IMR-90 (cell line): Measurements from ENCODE around the gene PRSS56.

Source experiments
- CEBPB ChIP-seq: IDR thresholded peaks from 2 replicates; pipeline ENCODE4 v1.6.1; 2012; ENCODE audit warnings: low read depth, low read length, improper control_type of control experiment
- CHD1 ChIP-seq: IDR thresholded peaks from 2 replicates; pipeline ENCODE4 v1.6.1; 2012; ENCODE audit warnings: low read depth, low read length, improper control_type of control experiment
- CTCF ChIP-seq: conservative IDR thresholded peaks from 2 replicates; pipeline ENCODE4 v1.5.1; 2012; ENCODE audit warnings: mild to moderate bottlenecking, low read depth, low read length, improper control_type of control experiment
- FOS ChIP-seq: fragments of 150-350 bp; IDR thresholded peaks from 2 replicates; pipeline ENCODE4 v1.6.1; 2016; ENCODE audit warnings: low read depth, low read length
- MAFK ChIP-seq: IDR thresholded peaks from 2 replicates; pipeline ENCODE4 v1.6.1; 2012; ENCODE audit warnings: low read depth, low read length, improper control_type of control experiment
- MAZ ChIP-seq: IDR thresholded peaks from 2 replicates; pipeline ENCODE4 v1.6.1; 2012; ENCODE audit warnings: low read depth, mild to moderate bottlenecking, low read length, improper control_type of control experiment, moderate library complexity, borderline replicate concordance
- MXI1 ChIP-seq: IDR thresholded peaks from 2 replicates; pipeline ENCODE4 v1.6.1; 2012; ENCODE audit warnings: low read depth, mild to moderate bottlenecking, low read length, moderate library complexity, borderline replicate concordance
- POLR2A ChIP-seq: IDR thresholded peaks from 2 replicates; pipeline ENCODE4 v1.6.1; 2012; ENCODE audit warnings: mild to moderate bottlenecking, low read depth, low read length
- RAD21 ChIP-seq: IDR thresholded peaks from 2 replicates; pipeline ENCODE4 v1.6.1; 2012; ENCODE audit warnings: low read length, improper control_type of control experiment
- RCOR1 ChIP-seq: IDR thresholded peaks from 2 replicates; pipeline ENCODE4 v1.6.1; 2012; ENCODE audit warnings: mild to moderate bottlenecking, low read length, improper control_type of control experiment; ENCODE audit not compliant: insufficient replicate concordance
- RFX5 ChIP-seq: IDR thresholded peaks from 2 replicates; pipeline ENCODE4 v1.8.0; 2012; ENCODE audit warnings: low read depth, mild to moderate bottlenecking, low read length, moderate library complexity
- SMC3 ChIP-seq: fragments of 150-350 bp; IDR thresholded peaks from 2 replicates; pipeline ENCODE4 v1.6.1; 2016; ENCODE audit warnings: low read depth, mild to moderate bottlenecking, antibody characterized with exemption, low read length, moderate library complexity
- USF2 ChIP-seq: fragments of 150-350 bp; IDR thresholded peaks from 2 replicates; pipeline ENCODE4 v1.6.1; 2017; ENCODE audit warnings: mild to moderate bottlenecking, antibody characterized with exemption, low read length, low read depth
- TF ChIP-seq, protein P1 (sequence below): fragments of 150-350 bp; IDR thresholded peaks from 2 replicates; pipeline ENCODE4 v1.6.1; 2016; ENCODE audit warnings: low read depth, mild to moderate bottlenecking, low read length, moderate library complexity, borderline replicate concordance

DNA sequence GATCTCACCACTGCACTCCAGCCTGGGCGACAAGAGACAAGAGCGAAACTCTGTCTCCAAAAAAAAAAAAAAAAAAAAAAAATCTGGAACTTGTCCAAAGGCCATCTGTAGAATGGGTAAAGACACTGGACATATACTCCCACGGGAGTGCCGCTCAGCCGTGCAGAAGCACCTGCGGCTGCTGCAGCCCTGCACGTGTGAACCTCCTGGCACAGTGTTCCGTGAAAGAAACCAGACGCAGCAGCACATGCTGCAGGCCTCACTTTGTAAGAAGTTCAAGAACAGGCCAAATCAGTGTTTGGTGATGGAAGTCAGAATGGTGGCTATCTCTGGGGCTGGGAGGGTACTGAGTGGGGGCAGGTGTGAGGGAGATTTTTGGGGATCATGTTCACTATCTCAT, 12.2 kb downstream of the PRSS56 start:
- TF ChIP-seq CTCF (no peak), POLR2A (no peak), CHD1 (no peak), USF2 (no peak), RAD21 (no peak), RFX5 (no peak), SMC3 (no peak), MXI1 (no peak), MAZ (no peak), FOS (no peak), CEBPB (no peak), RCOR1 (no peak), MAFK (no peak)
- TF ChIP-seq, protein P1, sequence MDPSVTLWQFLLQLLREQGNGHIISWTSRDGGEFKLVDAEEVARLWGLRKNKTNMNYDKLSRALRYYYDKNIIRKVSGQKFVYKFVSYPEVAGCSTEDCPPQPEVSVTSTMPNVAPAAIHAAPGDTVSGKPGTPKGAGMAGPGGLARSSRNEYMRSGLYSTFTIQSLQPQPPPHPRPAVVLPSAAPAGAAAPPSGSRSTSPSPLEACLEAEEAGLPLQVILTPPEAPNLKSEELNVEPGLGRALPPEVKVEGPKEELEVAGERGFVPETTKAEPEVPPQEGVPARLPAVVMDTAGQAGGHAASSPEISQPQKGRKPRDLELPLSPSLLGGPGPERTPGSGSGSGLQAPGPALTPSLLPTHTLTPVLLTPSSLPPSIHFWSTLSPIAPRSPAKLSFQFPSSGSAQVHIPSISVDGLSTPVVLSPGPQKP = no peak
